Endothelial cell of umbilical vein (primary cell): Measurements from ENCODE around the gene NFE2L1. TPM values are rescaled to one million over a fixed set of nuclear protein-coding genes. Genes with fewer than 3 reads are reported as not detected.

Source experiments
- BruUV-seq: library from RNA; stranded (reverse); fragments of 400-500 nt; replicated peaks from 2 replicates; lab custom pipeline; 2021; lab: Mats Ljungman, UMichigan
- CTCF ChIA-PET: fragments of 300-600, 350-600 bp; sonication (Branson Sonifier 250); formaldehyde crosslinking; loops from one replicate; lab custom pipeline; 2021; ENCODE audit warnings: antibody characterized with exemption, inconsistent platforms; lab: Charles Lee
- POLR2A ChIA-PET: fragments of 300-600, 350-600 bp; sonication (Branson Sonifier 250); formaldehyde crosslinking; loops from one replicate; lab custom pipeline; 2021; ENCODE audit warnings: antibody characterized with exemption, inconsistent platforms; lab: Charles Lee
- DNase-seq: peaks from one replicate; pipeline ENCODE4 v3.0.0-alpha.2; 2011; ENCODE audit warnings: low read depth, low spot score
- FAIRE-seq: peaks from 2 replicates; lab custom pipeline; 2011; peaks lifted over from hg19 to GRCh38; lab: Jason Lieb, UNC
- H2AFZ ChIP-seq: 2 replicates; pipeline ENCODE4 v1.6.0; 2012; ENCODE audit warnings: low read depth, low read length, control low read depth, inconsistent platforms
- H3K27ac ChIP-seq: 2 replicates; pipeline ENCODE4 v1.5.1; 2011; ENCODE audit warnings: low read depth, mild to moderate bottlenecking, control low read depth, low read length, moderate library complexity; ENCODE audit not compliant: insufficient read depth
- H3K27me3 ChIP-seq, 2 experiments: 2 replicates each; pipeline versions ENCODE4 v1.6.0 to v1.6.1; 2011; ENCODE audit warnings: low read length in 2 of 2, mixed read lengths in 1 of 2; ENCODE audit not compliant: control insufficient read depth in 2 of 2, insufficient read depth in 2 of 2
- H3K36me3 ChIP-seq, 2 experiments: 2 replicates in 1 of 2; 3 replicates in 1 of 2; pipeline ENCODE4 v1.5.1; 2011; ENCODE audit warnings: low read length in 2 of 2, mild to moderate bottlenecking in 1 of 2, moderate library complexity in 1 of 2; ENCODE audit not compliant: control insufficient read depth in 2 of 2, insufficient read depth in 2 of 2; ENCODE audit errors: extremely low read depth in 1 of 2
- H3K4me1 ChIP-seq: 3 replicates; pipeline ENCODE4 v1.5.1; 2011; ENCODE audit warnings: mild to moderate bottlenecking, low read length; ENCODE audit not compliant: control insufficient read depth, insufficient read depth; ENCODE audit errors: extremely low read depth
- H3K4me2 ChIP-seq: 2 replicates; pipeline ENCODE4 v1.6.1; 2011; ENCODE audit warnings: low read length, control low read depth, mixed read lengths; ENCODE audit not compliant: insufficient read depth
- H3K4me3 ChIP-seq, 3 experiments: fragments of 200-600 bp in 1 of 3; sonication (generic), shearing (Covaris generic) in 1 of 3; replicated peaks in 1 of 3; 2 replicates each; pipeline ENCODE4 v1.5.1; 2011 to 2016; ENCODE audit warnings: control low read depth in 3 of 3, low read length in 3 of 3, mild to moderate bottlenecking in 2 of 3, inconsistent platforms in 1 of 3, low read depth in 1 of 3, moderate library complexity in 1 of 3; ENCODE audit not compliant: insufficient read depth in 1 of 3
- H3K79me2 ChIP-seq: 2 replicates; pipeline ENCODE4 v1.6.0; 2012; ENCODE audit warnings: low read length, inconsistent platforms; ENCODE audit not compliant: control insufficient read depth, insufficient read depth
- H3K9ac ChIP-seq: replicated peaks from 2 replicates; pipeline ENCODE3; 2011; ENCODE audit warnings: low read length, control low read depth; ENCODE audit not compliant: insufficient read depth; ENCODE audit errors: extremely low read depth
- H3K9me1 ChIP-seq: replicated peaks from 3 replicates; pipeline ENCODE4 v1.6.0; 2011; ENCODE audit warnings: mild to moderate bottlenecking, low read length; ENCODE audit not compliant: control insufficient read depth, insufficient read depth; ENCODE audit errors: extremely low read depth
- H3K9me3 ChIP-seq: replicated peaks from 2 replicates; pipeline ENCODE4 v1.5.1; 2012; ENCODE audit warnings: low read length, inconsistent platforms; ENCODE audit not compliant: control insufficient read depth, insufficient read depth
- H4K20me1 ChIP-seq: replicated peaks from 2 replicates; pipeline ENCODE3; 2011; ENCODE audit warnings: mild to moderate bottlenecking, low read length; ENCODE audit not compliant: control insufficient read depth, insufficient read depth; ENCODE audit errors: extremely low read depth
- CTCF ChIP-seq, 2 donors: IDR thresholded peaks; 1 replicate in 1 of 2; 2 replicates in 1 of 2; pipeline ENCODE4 v1.5.1; 2011; ENCODE audit warnings: low read length in 2 of 2, mild to moderate bottlenecking in 2 of 2, moderate library complexity in 2 of 2, control low read depth in 1 of 2, inconsistent platforms in 1 of 2, low read depth in 1 of 2; ENCODE audit not compliant: insufficient read depth in 1 of 2; ENCODE audit errors: extremely low read depth in 1 of 2
- EZH2 ChIP-seq: IDR thresholded peaks from 2 replicates; pipeline ENCODE4 v1.6.1; 2012; ENCODE audit warnings: borderline replicate concordance, low read depth, mild to moderate bottlenecking, moderate library complexity, low read length, inconsistent platforms; ENCODE audit not compliant: severe bottlenecking
- FOS ChIP-seq: IDR thresholded peaks from 2 replicates; pipeline ENCODE4 v1.6.1; 2011; ENCODE audit warnings: mild to moderate bottlenecking, low read length, moderate library complexity, borderline replicate concordance; ENCODE audit not compliant: insufficient read depth
- GATA2 ChIP-seq: IDR thresholded peaks from 2 replicates; pipeline ENCODE4 v1.7.0; 2011; ENCODE audit warnings: low read depth, mild to moderate bottlenecking, moderate library complexity, mixed read lengths, low read length; ENCODE audit not compliant: insufficient read length, insufficient read depth
- JUN ChIP-seq: IDR thresholded peaks from 2 replicates; pipeline ENCODE4 v1.6.1; 2011; ENCODE audit warnings: borderline replicate concordance, low read depth; ENCODE audit not compliant: insufficient read length, insufficient read depth
- MAX ChIP-seq: IDR thresholded peaks from 2 replicates; pipeline ENCODE4 v1.6.1; 2011; ENCODE audit not compliant: insufficient read depth, insufficient read length
- MYC ChIP-seq: IDR thresholded peaks from one replicate; pipeline ENCODE4 v1.6.1; 2011; ENCODE audit warnings: mild to moderate bottlenecking, low read depth, low read length
- POLR2A ChIP-seq: IDR thresholded peaks from 2 replicates; pipeline ENCODE4 v1.6.1; 2012; ENCODE audit warnings: low read depth, mild to moderate bottlenecking, control low read depth, low read length
- POLR2AphosphoS5 ChIP-seq: IDR thresholded peaks from 2 replicates; pipeline ENCODE4 v1.6.1; 2012; ENCODE audit warnings: low read depth, mild to moderate bottlenecking, control low read depth, low read length, moderate library complexity; ENCODE audit not compliant: insufficient read depth
- dilution Hi-C: fragments of 300-500 bp; cut with MboI; formaldehyde crosslinking; loops from one replicate; pipeline ENCODE4 v1.15.0; 2019; ENCODE audit warnings: low sequenced_read_pairs; ENCODE audit not compliant: extremely low pct_ligation_motif_present
- intact Hi-C: fragments of 100-400 bp; cut with micrococcal nuclease; formaldehyde crosslinking; loops from one replicate; pipeline ENCODE4 v1.10.0; 2022
- polyA plus RNA-seq, 4 experiments: library from polyadenylated mRNA; depleted of rRNA in 3 of 4; stranded (reverse) in 3 of 4; unstranded in 1 of 4; fragments of >200 nt; gene quantifications; 2 replicates each; pipeline versions ENCODE4 v1.2.1 to v1.2.3, GENCODE V29; 2011 to 2012; ENCODE audit warnings: missing spikeins in 1 of 4
- total RNA-seq: library from RNA; stranded (reverse); gene quantifications from 2 replicates; pipeline ENCODE4 v1.2.3, GENCODE V29; 2021

NFE2L1 gene
- total and polyA plus RNA-seq, 2 donors (not counting 3 experiments of a cell fraction or from before 2014, with no cell fraction given) = 187 to 236 TPM

- CTCF ChIA-PET = interaction anchor here (1.1 to 9.6 kb wide), 3 partner anchors 9 to 65 kb away, joined by 4 to 469 read pairs (median 134); partner anchors contain the start of gene CDK5RAP3
- H2AFZ ChIP-seq = no peak overlapping the region
These were observed 33.5 kb upstream of the NFE2L1 start for GRCh38 chr17:48014595-48015111.

GRCh38 chr17:48016112-48016511 is 32.0 kb upstream of the NFE2L1 start:
- intact Hi-C loops = no loop called here
- dilution Hi-C loops = no loop called here
- Histone ChIP-seq H3K9me1 (no peaks in the 10 kb centered on the region), H3K4me2 (no peak overlapping the region), H3K4me3 (no peak overlapping the region), H3K4me1 (peaks cover 9% of the 10 kb centered on the region), H2AFZ (no peak overlapping the region), H3K9me3 (no peaks in the 10 kb centered on the region), H3K27me3 (no peaks in the 10 kb centered on the region), H3K9ac (no peak overlapping the region), H3K79me2 (no peaks in the 10 kb centered on the region), H4K20me1 (no peaks in the 10 kb centered on the region), H3K27ac (no peak overlapping the region), H3K36me3 (no peaks in the 10 kb centered on the region)
- POLR2A ChIA-PET = interaction anchor here (0.6 kb wide), 1 partner anchor 15 kb away, joined by 3 read pairs; no protein-coding TSS in a partner anchor
- no peak for FAIRE-seq
- CTCF ChIA-PET = interaction anchor here (0.6 to 9.6 kb wide), 6 partner anchors 9 to 111 kb away, joined by 3 to 469 read pairs (median 4); partner anchors contain the start of gene CDK5RAP3
- BruUV-seq = no TSS peak
- no peak for DNase-seq
- TF ChIP-seq FOS (no peak), MYC (no peak), GATA2 (no peak), JUN (no peak), POLR2AphosphoS5 (no peak), MAX (no peak), EZH2 (no peak), CTCF (IDR thresholded peaks at IDR 0.05; ENCODE audit: extremely low read depth in 1 of 2, insufficient read depth in 1 of 2, low read depth in 1 of 2, low read length in 2 of 2) (no peak), POLR2A (no peak)

More at GRCh38 chr17:48014595-48015111, 33.5 kb upstream of the NFE2L1 start:
- no peak overlapping the region for H3K9ac ChIP-seq
- H3K4me1 ChIP-seq = peaks cover 9% of the 10 kb centered on the region
- peaks cover 0 to under 1% of the 10 kb centered on the region in 2 experiments for H3K27me3 ChIP-seq
- H3K4me3 ChIP-seq = no peak overlapping the region
- no peaks in the 10 kb centered on the region for H3K36me3 ChIP-seq
- DNase-seq = no peak
- TF ChIP-seq FOS = no peak
- no peak for TF ChIP-seq JUN
- H4K20me1 ChIP-seq = no peaks in the 10 kb centered on the region
- H3K9me3 ChIP-seq = no peaks in the 10 kb centered on the region
- no peak overlapping the region for H3K27ac ChIP-seq
- H3K4me2 ChIP-seq = no peak overlapping the region
- H3K79me2 ChIP-seq = no peaks in the 10 kb centered on the region
- no TSS peak for BruUV-seq
- FAIRE-seq = no peak
- intact Hi-C loops (loop anchor here (5.0 kb wide), 1 partner anchor 172 kb away; the partner anchor contains the start of gene SCRN2), dilution Hi-C loops (no loop called here)
- POLR2A ChIA-PET = no interaction called here
- no peaks in the 10 kb centered on the region for H3K9me1 ChIP-seq
